Peyer's patch (tissue), 4 donors: Measurements from ENCODE around the gene C20orf141. TPM values are rescaled to one million over a fixed set of nuclear protein-coding genes. Genes with fewer than 3 reads are reported as not detected.

Experiments
- DNase-seq, 3 donors: peaks; one replicate each; pipeline ENCODE4 v3.0.0-alpha.2; 2017 to 2019
- H3K27ac ChIP-seq, 4 donors: fragments of 200-600 bp; sonication (generic); one replicate each; pipeline ENCODE4 v1.5.1; 2016 to 2019
- H3K27me3 ChIP-seq, 2 donors: fragments of 200-600 bp; sonication (generic); one replicate each; pipeline ENCODE4 v1.5.1; 2019
- H3K36me3 ChIP-seq, 3 donors: fragments of 200-600 bp; sonication (generic); one replicate each; pipeline ENCODE4 v1.5.1; 2016 to 2019
- H3K4me1 ChIP-seq, 4 donors: fragments of 200-600 bp; sonication (generic); one replicate each; pipeline ENCODE4 v1.5.1; 2016 to 2019
- H3K4me3 ChIP-seq, 4 donors: fragments of 200-600 bp; sonication (generic); 1 replicate in 3 of 4; 2 replicates in 1 of 4; pipeline ENCODE4 v1.5.1; 2016 to 2019; ENCODE audit warnings: mild to moderate bottlenecking in 1 of 4
- H3K9me3 ChIP-seq, 4 donors: fragments of 200-600 bp; sonication (generic); one replicate each; pipeline ENCODE4 v1.5.1; 2016 to 2019; ENCODE audit warnings: mild to moderate bottlenecking in 1 of 4
- POLR2A ChIP-seq, 2 donors: fragments of 450-650 bp; IDR thresholded peaks; one replicate each; pipeline ENCODE4 v1.5.1; 2017; ENCODE audit warnings: antibody characterized with exemption in 2 of 2, mild to moderate bottlenecking in 2 of 2, moderate library complexity in 2 of 2
- total RNA-seq, 4 donors: library from RNA; depleted of rRNA; stranded (reverse); fragments of >200 nt; gene quantifications; one replicate each; pipeline ENCODE4 v1.1.0, GENCODE V29; 2016
- TF ChIP-seq, protein P1 (sequence below), 6 experiments: fragments of 450-650 bp in 4 of 6; fragments of 200-600 bp in 2 of 6; sonication (generic) in 1 of 6; IDR thresholded peaks; one replicate each; pipeline ENCODE4 v1.5.1; 2017 to 2019; ENCODE audit warnings: antibody characterized with exemption in 6 of 6, mild to moderate bottlenecking in 3 of 6, moderate library complexity in 1 of 6

C20orf141 gene
- total RNA-seq, 4 donors from 2014 or later: not detected

DNA sequence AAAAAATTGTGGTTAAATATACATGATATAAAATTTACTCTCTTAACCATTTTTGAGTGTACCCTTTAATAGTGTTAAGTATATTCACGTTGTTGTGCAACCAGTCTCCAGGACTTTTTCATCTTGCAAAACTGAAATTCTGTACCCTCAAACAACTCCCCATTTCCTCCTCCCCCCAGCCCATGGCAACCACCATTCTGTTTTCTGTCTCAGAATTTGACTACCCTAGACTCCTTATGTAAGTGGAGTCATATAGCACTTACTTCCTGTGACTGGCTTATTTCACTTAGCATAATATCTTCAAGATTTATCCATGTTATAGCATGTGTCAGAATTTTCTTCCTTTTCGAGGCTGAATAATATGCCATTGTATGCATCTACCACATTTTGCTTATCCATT, 30.8 kb downstream of the C20orf141 start:
- no peaks in the 10 kb centered on the region for H3K36me3 ChIP-seq
- no peak for DNase-seq
- peaks cover 0 to 9% (median 0%) of the 10 kb centered on the region in 4 donors for H3K4me1 ChIP-seq
- no peak overlapping the region for H3K27ac ChIP-seq
- H3K9me3 ChIP-seq: no peaks in the 10 kb centered on the region
- no peaks in the 10 kb centered on the region for H3K27me3 ChIP-seq
- H3K4me3 ChIP-seq: no peak overlapping the region
- TF ChIP-seq, protein P1, sequence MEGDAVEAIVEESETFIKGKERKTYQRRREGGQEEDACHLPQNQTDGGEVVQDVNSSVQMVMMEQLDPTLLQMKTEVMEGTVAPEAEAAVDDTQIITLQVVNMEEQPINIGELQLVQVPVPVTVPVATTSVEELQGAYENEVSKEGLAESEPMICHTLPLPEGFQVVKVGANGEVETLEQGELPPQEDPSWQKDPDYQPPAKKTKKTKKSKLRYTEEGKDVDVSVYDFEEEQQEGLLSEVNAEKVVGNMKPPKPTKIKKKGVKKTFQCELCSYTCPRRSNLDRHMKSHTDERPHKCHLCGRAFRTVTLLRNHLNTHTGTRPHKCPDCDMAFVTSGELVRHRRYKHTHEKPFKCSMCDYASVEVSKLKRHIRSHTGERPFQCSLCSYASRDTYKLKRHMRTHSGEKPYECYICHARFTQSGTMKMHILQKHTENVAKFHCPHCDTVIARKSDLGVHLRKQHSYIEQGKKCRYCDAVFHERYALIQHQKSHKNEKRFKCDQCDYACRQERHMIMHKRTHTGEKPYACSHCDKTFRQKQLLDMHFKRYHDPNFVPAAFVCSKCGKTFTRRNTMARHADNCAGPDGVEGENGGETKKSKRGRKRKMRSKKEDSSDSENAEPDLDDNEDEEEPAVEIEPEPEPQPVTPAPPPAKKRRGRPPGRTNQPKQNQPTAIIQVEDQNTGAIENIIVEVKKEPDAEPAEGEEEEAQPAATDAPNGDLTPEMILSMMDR (IDR thresholded peaks at IDR 0.05): no peak
- TF ChIP-seq POLR2A (IDR thresholded peaks at IDR 0.05): no peak

DNA sequence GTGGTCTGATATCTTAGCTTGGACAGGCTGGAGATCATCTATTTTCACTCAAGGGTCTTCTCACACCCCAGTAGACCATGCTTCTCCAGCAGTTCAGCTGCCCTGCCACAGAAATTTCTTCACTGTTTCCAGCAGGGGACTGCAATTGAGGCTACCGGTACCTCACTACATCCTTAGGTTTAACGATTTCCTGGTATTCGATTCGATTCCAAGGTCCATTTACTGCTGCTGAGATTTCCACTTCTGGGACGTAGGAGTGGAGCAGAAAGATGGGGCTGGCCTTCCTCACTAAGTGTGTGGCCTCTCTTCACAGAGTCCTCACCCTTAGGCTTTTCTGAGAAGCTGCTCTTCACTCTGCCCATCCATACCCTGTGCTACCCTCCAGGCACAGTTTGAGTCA, 31.9 kb downstream of the C20orf141 start:
- no peaks in the 10 kb centered on the region for H3K9me3 ChIP-seq
- DNase-seq: no peak

DNA sequence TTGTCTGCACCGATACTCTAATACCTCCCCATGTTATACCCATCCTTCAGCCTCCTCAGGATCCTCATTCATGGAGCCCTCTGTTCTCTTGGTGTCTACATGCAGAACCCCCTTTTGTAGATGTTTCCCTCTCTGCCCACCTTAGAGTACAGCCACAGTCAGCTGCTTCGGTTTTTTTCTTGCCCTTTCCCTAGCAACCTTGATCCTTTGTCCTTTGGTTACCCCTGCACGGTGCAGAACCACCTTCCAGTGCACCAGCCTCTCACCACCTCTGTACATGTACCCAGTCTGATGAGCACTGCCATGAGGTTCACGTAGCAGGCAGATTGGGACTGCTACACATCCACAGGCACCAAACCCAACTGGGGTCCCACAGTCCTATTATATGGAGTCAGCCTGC, 33.0 kb downstream of the C20orf141 start:
- no peaks in the 10 kb centered on the region for H3K27me3 ChIP-seq
- no peak overlapping the region for H3K27ac ChIP-seq
- no peaks in the 10 kb centered on the region for H3K9me3 ChIP-seq
- no peak for TF ChIP-seq POLR2A (IDR thresholded peaks at IDR 0.05)
- TF ChIP-seq, protein P1 (IDR thresholded peaks at IDR 0.05): no peak
- no peak for DNase-seq
- no peaks in the 10 kb centered on the region for H3K36me3 ChIP-seq
- H3K4me1 ChIP-seq: no peaks in the 10 kb centered on the region
- no peak overlapping the region for H3K4me3 ChIP-seq

More for the DNA sequence above, 31.9 kb downstream of the C20orf141 start:
- no peak overlapping the region for H3K27ac ChIP-seq
- no peaks in the 10 kb centered on the region for H3K36me3 ChIP-seq
- no peaks in the 10 kb centered on the region for H3K27me3 ChIP-seq
- H3K4me3 ChIP-seq: no peak overlapping the region
- TF ChIP-seq, protein P1 (IDR thresholded peaks at IDR 0.05): no peak
- TF ChIP-seq POLR2A (IDR thresholded peaks at IDR 0.05): no peak
- H3K4me1 ChIP-seq: peaks cover 0 to 3% (median 0%) of the 10 kb centered on the region in 4 donors

DNA sequence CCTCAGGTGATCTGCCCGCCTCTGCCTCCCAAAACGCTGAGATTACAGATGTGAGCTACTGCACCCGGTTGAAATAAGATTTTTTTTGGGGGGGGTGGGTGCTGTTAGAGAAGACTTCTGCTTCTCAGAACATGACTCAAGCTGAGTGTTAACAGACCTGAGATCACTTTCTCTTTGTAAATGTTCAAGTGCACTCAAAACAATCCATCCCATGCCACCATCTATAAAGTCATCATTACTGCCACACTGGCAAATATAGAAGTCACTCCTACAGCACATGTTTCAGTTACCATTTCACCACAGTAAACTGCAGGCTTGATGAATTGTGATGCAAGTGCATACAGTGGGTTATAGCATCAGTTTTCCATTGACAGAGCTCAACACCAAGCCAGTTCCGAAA, 34.7 kb downstream of the C20orf141 start:
- TF ChIP-seq, protein P1 (IDR thresholded peaks at IDR 0.05): no peak
- no peak for TF ChIP-seq POLR2A (IDR thresholded peaks at IDR 0.05)
- Histone ChIP-seq H3K9me3 (no peaks in the 10 kb centered on the region), H3K27me3 (no peaks in the 10 kb centered on the region), H3K36me3 (no peaks in the 10 kb centered on the region), H3K27ac (no peak overlapping the region), H3K4me3 (no peak overlapping the region), H3K4me1 (no peaks in the 10 kb centered on the region)
- DNase-seq: no peak

DNA sequence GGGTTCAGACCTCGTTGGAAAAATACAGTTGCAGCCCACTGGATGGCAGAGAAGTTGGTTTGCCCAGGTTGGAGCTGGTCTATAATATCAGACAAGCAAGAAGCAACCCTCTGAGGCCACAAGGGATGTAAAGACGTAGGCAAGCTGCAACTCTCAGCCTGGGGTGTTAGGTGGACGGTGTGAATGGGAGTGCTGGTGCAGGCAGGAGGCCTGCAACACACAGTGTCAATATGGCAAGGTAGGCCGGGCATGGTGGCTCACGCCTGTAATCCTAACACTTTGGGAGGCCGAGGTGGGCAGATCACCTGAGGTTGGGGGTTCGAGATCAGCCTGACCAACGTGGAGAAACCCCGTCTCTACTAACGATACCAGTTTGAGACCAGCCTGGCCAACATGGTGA, 36.3 kb downstream of the C20orf141 start:
- DNase-seq: no peak
- no peak overlapping the region for H3K4me3 ChIP-seq
- H3K27ac ChIP-seq: no peak overlapping the region
- H3K9me3 ChIP-seq: no peaks in the 10 kb centered on the region
- no peaks in the 10 kb centered on the region for H3K27me3 ChIP-seq
- H3K36me3 ChIP-seq: no peaks in the 10 kb centered on the region
- TF ChIP-seq, protein P1 (IDR thresholded peaks at IDR 0.05): no peak
- no peak for TF ChIP-seq POLR2A (IDR thresholded peaks at IDR 0.05)
- no peaks in the 10 kb centered on the region for H3K4me1 ChIP-seq

DNA sequence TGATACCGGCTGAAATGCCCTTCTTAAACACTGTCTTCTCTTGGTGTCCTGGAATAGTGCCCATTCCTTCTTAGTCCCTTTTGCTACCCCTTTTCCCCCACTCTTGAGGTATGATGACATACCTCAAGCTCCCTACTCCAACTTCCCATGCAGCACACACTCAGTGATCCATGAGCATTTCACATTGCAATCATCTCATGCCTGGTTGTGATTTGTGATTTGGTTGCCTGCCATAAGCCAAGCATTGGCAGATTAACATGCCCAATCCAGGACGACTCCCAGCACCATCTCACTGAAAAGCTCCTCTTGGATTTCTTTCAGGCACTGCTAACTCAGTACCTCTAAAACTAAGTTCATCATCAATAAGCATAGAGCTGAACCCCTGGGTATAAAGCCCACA, 43.8 kb downstream of the C20orf141 start:
- Histone ChIP-seq H3K27ac (no peak overlapping the region), H3K36me3 (peaks cover 0 to 32% (median 0%) of the 10 kb centered on the region in 3 donors), H3K27me3 (no peaks in the 10 kb centered on the region), H3K4me3 (no peak overlapping the region), H3K4me1 (no peaks in the 10 kb centered on the region), H3K9me3 (no peaks in the 10 kb centered on the region)
- TF ChIP-seq, protein P1 (IDR thresholded peaks at IDR 0.05): no peak
- DNase-seq: no peak
